Astrocyte of the hippocampus (primary cell): ENCODE results near the gene PACS1.

ENCODE experiments used
- DNase-seq: peaks from one replicate; pipeline ENCODE4 v3.0.0; 2011; ENCODE audit warnings: low read depth, low spot score

Gene PACS1

DNA sequence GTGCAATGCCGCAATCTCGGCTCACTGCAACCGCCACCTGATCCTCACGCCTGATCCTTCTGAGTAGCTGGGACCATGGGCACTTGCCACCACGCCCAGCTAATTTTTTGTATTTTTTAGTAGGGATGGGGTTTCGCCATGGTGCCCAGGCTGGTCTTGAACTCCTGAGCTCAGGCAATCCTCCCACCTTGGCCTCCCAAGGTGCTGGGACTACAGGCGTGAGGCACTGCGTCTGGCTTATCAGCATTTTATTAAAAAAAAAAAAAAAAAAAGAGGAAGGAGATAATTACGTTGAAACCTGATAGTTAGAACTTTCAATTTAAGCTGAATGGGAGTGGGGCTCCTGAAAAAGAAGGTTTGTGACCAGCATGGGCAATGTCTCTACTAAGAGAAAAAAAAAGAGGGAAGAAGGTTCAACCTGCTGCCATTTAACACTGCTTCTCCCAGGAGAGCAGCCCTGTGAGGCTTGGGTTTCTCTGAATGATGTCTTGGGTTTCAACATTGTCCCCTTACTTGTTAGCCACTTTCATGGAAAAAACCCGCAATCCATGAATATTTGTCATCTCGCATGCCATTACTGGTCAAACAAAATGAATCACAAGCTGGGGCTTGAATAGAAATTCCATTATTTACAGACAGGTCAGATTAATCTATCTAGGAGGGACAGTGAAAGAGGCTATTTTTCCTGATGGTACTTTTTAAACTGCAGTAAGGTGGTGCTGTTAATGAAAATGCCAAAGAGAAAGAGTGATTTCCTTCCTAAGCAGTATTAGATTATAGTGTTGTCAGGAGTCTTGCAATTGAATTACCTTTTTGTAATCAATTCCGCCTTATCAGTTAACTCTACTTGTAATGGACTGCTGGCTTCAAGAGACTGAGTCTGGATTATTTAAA lies 72.5 kb downstream of the PACS1 start:
- peak; percentile 75 for DNase-seq

DNA sequence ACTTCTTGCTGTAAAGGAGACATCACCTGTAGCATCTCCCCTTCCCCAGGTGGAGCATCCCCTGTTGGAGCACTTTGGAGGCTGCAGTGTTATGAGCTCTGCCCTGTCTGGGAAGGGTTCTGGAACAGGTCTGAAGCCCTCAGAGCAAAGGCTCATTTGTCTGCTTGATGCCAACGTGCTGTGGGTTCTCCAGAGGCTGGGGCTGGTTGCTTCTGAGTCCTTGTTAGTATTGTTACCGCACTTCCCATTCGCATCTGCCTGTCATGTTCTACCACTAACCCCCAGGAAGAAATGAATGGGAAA lies 73.1 kb downstream of the PACS1 start:
- DNase-seq = no peak

DNA sequence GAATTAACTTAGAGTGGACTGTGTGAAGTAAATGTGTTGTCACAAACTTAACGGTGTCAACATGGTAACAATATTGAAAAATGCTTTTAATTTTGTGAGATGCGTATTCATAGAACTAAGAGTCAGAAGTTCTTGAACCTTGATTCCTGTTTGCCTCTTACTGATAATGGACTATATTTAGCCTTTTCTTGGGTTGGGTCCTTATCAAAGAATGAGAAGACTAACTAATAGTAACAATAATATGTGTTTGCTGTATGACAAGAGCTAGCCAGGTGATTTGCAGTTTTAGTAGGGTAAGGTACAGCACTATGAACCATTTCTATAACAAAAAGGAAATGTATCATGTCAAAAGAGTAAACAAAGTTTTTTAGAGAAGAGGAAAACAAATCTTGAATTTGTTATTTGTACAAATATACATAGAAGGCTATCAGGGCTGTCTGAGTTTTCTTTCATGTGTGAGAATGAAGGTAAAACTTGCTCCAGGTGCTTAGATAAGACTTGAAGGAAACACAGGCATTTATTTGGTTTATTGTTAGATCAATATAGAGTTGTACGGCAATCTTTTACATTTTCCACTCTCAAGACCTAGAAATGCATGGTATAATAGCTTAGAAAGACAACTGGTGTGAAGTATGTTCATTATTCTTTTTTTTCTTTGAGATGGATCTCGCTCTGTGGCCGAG lies 74.1 kb downstream of the PACS1 start:
- no peak for DNase-seq

DNA sequence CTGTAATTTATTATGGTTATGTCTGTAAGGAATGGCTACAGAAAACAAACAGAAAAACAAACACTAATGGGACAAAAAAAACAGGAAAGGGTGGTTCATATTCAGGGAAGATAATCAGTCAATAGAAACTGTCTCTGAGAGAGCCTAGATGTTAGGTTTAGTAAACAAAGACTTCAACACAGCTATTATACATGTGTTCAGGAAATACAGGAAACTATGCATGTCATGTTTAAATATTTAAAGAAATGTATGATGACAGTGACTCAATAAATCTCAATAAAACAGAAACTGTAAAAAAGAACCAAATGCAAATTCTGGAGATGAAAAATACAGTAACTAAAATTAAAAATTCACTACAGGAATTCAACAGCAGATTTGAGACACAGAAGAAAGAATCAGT lies 76.0 kb downstream of the PACS1 start:
- no peak for DNase-seq

DNA sequence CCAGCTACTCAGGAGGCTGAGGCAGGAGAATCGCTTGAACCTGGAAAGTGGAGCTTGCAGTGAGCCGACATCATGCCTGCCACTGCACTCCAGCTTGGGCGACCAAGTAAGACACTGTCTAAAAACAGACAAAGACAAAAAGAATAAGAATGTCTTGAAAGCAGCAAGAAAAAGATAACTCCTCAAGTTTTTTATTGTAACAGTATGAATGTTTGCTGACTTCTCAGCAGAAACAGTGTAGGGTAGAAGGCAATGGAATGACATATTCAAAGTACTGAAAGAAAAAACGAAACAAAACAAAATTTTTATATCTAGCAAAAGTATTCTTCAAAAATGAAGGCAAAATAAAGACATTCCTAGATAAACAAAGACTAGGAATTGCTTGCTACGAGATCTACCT lies 76.9 kb downstream of the PACS1 start:
- no peak for DNase-seq

DNA sequence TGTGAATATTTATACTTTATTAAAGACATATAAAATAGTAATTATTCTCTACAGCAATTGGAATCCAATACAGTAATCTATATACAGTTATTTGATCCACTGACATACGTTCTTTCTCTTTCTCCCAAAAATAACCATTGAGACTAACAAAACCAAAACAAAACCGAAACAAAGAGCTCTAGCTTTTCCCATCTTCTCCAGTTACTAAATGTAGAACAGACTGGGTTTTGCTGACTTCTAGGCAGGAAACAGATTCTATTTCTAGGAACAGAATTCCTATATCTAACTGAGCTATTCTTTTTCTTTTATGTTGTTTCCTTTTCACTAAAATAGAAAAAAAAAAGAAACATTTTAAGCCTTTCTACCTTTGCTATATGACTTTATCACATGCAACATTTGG lies 80.1 kb downstream of the PACS1 start:
- no peak for DNase-seq

DNA sequence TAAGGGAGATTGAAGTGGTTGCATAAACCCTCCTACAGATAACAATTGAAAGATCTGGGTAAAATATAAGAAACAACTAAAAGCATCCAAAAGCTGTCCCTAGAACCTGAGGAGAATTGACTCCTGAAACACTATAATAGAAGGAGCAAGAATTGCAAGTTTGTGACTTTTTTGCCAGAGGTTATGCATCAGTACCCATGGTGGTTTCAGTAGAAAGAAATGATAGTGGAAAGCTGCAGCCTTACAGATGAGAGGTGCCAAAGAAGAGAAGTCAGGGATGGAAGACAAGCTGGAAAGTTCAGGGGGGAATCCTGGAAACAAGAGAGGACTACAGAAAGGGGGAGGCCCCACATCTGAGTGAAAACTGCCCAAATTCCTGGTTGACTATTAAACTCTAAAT lies 80.7 kb downstream of the PACS1 start:
- no peak for DNase-seq

DNA sequence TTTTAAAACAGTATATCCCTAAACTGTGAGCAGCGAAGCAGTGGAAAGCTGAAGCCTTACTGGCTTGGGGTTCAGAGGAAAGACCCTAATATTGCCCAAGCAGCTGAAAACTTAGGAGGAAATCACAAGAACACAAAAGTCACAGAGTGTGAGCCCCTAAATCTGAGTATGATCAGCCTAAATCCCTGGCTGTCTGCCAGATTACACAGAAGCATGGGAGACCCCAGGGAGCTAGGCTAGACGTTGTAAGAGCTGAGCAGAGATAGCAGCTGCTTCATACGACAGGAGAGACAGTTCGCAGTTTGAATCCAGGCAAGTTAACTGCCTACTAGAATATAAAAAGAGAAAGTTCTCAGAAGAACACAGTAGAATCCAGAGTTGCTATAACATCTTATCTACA lies 81.2 kb downstream of the PACS1 start:
- no peak for DNase-seq

DNA sequence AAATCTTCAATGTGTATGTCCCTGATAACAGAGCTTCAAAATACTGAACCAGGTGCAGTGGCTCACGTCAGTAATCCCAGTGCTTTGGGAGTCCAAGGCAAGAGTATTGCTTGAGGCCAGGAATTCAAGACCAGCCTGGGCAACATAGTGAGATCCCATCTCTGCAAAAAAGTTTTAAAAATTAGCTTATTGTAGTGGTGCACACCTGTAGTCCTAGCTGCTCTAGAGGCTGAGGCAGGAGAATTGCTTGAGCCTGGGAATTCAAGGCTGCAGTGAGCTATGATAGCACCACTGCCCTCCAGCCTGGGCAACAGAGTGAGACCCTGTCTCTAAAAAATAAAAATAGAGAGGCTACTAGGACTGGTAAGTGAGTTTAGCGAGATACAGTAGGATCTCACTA lies 84.0 kb downstream of the PACS1 start:
- no peak for DNase-seq

DNA sequence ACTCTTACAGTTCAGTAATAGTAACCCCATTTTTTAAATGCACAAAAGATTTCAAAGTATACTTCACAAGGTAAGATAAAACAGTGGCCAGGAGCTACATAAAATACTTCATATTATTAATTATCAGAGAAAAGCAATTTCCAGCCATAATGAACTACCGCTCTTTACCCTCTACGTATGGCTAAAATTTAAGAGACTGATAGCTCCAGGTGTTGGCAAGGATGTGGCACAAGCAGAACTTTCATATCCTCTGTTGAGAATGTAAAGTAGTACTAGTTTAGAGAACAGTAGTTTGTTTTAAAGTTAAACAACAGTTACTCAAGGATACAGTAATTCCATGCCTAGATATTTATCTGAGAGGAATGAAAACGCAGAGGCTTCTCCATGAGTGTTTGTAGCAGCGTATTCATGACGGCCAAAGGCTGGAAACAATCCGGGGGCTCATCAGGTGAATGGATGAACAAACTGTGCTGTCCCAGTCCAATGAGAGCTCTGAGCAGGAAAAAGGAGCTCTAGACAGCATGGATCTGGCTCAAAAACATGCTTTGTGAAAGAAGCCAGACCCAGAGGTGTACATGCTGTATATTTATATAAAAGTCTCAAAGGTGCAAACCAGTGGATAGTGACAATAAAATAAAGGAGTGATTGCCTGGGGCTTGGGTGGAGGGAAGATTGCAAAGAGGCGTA lies 85.5 kb downstream of the PACS1 start:
- DNase-seq = no peak

DNA sequence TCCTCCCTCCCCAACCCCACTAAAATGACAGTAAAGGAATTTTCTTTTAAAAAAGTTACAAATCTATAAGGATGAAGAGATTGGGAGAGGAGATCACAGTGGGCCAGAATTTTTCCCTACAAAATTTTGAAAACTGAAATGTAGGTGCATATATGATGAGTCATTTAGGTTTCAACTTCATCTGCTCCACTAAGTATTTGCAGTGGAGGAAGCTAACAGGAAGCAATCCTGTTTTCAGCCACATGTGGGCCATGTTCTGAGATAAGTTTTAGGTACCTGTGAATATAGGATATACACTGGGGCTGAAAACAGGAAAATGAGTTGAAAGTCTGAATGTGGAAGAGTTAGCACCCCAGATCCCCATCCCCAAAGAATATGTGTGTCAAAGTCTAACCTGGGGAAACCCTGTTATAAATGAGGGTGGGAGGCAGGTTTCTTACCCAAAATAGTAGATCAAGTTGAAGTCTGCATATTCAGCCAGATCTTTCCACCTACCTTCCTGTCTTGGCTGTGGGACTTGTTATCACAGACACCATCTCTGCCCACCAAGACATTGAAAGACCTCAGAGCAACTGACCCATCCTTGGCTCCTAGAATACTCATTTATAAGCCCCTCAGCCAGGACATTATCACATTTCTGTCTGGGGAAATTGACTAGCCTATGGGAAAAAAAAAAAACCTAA lies 87.3 kb downstream of the PACS1 start:
- DNase-seq = no peak

DNA sequence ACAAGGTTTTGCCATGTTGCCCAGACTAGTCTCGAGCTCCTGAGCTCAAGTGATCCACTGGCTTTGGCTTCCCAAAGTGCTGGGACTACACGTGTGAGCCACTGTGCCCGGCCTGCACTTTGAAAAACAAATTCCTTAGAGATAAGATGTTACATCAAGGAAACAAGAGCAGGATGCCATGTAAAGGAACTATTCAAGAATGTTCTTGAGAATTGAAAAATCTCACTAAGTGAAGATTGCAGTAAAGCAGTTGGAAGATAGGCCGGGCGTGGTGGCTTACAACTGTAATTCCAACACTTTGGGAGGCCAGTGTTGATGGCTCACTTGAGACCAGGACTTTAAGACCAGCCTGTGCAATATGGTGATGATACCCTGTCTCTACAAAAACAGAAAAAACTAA lies 88.1 kb downstream of the PACS1 start:
- no peak for DNase-seq

DNA sequence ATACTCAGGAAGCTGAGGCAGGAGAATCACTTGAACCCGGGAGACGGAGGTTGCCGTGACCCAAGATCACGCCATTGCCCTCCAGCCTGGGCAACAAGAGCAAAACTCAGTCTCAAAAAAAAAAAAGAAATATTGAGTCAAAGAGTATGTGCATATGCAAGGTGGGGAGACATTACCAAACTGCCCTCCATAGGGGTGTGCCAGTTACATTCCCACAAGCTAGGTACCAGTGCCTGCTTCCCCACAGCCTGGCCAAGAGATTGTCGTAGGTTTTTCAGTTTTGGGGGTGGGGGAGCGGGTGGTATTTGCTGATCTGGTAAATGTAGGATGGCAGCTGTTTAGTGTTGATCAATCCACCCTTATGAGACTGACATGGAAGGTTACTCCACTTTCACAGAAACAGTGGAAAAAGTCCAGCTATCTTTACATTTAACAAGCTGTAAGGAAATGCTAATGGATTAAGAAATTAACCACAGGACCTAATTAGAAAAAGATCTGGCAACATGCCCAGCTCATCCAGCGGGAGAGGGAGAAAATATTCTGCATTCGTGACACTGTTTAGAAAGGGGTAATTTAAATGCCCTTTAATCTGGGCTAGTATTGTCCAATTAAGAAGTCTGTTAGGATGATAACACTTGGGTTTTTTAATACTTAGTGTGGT lies 89.4 kb downstream of the PACS1 start:
- peak; percentile 39 for DNase-seq

DNA sequence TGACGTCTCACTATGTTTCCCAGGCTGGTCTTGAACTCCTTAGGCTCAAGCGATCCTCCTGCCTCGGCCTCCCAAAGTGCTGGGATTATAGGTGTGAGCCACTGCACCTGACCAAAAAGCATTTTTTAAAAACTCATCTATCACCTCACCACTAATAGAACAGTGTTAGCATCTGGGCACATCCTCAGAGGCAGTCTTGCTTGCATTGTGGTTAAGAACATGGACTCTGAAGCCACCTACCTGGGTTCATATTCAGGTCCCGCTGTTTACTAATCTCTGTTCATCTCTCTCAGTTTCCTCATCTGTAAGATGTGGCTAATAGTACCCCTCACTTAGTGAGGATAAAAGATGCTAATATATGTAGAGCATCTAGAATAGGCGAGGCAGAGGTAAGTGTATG lies 90.6 kb downstream of the PACS1 start:
- no peak for DNase-seq

DNA sequence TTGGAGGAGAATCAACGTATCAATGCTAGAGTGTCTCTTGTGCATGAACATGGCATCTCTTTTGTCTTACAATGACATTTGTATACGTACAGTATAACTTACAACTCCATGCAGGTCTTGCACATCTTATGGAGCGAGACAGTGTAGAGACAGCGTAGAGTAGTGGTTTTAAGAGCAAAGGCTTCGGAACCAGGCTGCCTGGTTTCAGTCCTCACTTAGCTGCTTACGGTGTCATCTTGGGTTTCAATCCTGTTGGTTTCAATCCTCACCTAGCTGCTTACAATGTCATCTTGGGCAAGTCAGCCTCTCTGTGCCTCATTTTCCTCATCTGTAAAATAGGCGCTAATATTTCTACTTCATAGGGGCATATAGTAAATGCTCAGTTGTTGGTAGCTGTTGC lies 98.2 kb downstream of the PACS1 start:
- DNase-seq = no peak

DNA sequence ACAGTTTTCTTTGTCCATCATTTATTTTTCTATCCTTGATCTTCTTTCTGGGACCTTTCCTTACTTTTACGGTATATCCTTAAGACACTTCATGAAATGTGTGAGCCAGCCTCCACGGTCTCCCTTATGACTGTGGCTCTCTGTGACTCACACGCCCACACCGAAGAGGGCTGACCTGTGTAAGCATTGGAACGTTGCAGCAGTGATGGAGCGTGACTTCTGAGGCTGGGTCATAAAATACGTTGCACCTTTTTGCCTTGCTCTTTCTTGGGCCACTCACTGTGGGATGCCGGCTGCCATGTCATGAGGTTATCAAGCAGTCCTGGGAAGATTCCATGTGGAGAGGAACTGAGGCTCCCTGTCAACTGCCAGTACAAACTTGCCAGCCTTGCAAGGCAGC lies 102.1 kb downstream of the PACS1 start:
- peak; percentile 54 for DNase-seq

DNA sequence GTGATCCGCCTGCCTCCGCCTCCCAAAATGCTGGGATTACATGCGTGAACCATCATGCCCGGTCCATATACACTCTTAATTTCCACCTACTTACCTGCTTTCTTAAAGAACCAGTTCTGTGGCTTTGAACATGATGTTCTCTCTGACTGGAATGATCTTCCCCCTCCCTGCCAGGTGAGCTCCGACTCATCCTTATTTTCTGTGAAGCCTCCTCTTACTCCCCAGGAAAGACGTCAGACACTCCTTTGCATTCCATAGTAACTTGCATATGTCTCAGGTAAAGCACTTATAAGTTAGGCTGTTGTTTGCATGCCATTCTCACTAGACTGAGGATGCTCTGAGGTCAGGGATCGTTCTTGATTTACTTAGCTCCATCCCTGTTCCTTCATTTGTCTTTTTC lies 106.6 kb downstream of the PACS1 start:
- DNase-seq = no peak

DNA sequence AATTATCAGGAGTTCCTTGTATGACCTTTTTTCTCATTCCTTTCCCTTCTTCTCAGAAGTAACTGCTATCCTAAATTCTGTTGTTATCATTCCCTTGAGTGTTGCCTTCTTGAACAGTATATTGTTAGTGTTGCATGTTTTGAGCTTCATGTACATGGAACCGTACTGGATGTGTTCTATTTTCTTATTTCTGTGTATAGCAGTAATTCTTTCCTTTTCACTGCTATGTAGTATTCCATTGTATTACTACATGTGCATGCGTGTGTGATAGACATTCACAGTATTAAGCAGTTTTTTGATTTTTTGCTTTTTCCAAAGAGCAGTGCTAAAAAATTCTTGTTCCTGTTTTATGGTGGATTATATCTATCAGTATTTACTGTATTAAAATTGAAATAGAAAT lies 108.1 kb downstream of the PACS1 start:
- no peak for DNase-seq

DNA sequence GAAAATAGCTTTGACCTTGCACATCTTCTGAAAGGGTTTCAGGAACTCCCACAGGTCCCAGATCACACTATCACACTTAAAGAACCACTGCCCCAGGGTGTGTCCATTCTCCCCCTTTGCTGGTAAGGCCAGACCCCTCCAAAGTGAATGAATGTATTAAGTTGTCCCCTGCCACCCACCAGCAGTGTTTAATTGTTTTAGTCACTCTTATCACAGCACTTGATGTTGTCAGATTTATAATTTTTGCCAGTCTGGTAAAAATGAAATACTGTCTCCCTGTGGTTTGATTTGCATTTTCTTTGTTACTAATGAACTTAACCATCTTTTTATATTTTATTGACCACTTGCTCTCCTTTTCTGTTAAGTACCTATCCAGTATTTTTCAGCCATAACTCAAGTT lies 108.8 kb downstream of the PACS1 start:
- no peak for DNase-seq

DNA sequence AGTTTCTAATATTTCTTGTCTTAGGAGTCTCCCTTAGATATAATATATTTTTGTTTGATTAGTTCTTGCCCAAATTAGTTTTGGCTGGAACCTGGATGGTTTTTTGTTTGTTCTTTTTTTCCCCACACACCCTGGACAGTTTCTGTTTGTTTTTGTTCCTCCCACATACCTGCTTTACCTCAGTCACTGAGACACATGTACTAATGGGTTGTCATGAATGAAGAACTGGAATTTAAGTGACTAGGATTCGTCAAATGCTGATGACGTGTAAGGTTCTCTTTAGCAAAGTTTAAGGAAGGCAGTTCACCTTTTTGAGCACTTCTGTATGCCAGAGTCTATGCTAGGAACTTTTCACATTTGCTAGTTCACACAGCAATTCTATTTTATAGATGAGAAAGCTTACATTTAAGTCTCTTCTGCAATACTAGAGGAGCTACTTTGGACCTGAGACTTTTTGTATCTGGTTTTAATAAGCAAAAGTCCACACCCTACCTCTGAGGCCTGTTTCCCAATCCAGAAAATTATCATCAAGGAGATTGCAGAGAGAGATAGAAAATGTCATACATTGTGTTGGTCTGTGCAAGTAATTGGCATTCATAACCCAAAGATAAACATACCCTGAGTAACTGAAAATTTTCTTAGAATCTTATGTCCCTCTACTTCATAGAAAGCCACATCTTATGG lies 111.7 kb downstream of the PACS1 start:
- no peak for DNase-seq

DNA sequence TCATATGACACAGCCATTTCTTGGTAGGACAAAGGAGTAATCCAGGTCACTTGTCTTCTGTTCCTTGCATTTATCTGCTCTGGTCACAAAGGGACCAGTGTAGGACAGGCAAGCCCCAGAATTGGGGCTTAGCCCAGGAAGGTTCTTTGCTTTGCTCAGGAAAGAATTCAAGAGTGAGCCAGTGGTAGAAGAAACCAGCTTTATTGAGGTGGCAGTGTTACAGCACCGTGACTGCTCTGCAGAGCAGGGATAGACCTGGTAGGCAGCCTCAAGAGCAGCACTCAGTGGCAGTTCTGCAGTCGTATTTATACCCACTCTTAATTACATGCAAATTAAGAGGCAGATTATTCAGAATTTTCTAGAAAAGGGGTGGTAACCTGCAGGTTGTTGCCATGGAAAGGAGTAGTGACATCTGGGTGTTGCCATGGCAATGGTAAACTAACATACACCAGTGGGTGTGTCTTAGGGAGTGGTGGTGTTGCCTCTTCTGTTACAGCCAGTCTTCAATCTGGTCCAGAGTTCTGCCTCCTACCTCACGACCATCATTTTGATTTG lies 113.5 kb downstream of the PACS1 start:
- no peak for DNase-seq
